Measurements from ENCODE around the gene SPSB1.

The SPSB1 gene

DNA sequence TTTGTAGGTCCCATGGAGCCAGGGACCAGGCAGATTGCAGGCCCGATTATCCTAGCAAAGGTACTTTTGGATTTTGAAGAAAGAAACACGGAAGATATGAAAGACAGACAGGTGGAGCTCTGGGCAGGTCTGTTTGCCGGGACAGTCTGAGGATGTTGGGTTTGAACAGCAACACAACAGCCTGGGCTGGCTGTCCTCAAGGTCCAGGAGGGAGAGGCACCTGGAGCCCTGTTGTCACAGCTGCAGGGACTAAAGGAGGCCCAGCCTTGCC is 43.5 kb upstream of the SPSB1 start:
- no peak for TF ChIP-seq TEAD4 (IDR thresholded peaks at IDR 0.05)
- TF ChIP-seq YY1 (IDR thresholded peaks at IDR 0.05; ENCODE audit: low read depth): no peak
- no peak for TF ChIP-seq FOXM1 (IDR thresholded peaks at IDR 0.05; ENCODE audit: borderline replicate concordance, low read depth)
- TF ChIP-seq CEBPB (IDR thresholded peaks at IDR 0.05): no peak
- no peak for TF ChIP-seq RAD21 (IDR thresholded peaks at IDR 0.05; ENCODE audit: low read depth)
- no peak for TF ChIP-seq NFIC (IDR thresholded peaks at IDR 0.05)

DNA sequence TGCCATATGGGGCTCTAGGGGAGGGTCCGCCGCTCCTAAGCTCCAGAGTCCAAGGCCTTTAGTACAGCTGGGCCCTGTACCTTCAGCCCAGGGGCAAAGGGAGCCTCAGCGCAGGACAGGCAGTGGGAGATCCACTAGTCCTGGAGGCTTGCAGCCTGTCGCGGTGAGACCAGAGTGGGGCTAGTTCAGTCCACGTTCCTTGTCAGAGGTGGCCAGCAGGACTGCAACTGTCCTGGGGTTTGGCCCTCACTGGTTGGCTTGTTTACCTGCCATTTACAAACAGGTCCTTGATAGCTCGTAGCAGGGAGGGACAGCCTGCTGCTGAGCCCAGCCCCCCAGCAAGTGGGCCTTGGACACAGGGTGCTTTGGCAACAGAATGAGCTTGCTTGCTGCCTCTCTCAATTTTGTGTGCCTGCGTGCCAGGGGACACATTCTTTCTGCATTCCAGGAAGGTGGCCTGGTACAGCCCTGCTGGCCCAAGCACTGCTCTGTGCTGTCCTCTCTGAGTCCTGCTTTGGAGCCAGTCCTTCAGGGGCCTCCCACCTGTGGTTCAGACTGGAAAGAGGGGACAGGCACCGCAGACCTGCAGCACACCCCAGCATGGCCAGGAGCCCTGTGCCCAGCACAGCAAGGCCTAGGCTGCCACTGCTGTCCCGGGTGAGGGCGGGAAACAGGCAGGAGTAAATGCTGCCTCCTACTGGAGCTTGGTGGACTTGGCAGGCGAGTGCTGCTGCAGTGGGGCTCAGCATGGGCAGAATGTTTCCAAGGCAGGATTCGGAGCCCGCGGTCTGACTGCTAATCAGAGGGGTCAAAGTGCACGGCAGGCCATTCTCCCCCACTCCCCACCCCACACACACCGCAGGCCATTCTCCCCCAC is 42.9 kb upstream of the SPSB1 start:
- TF ChIP-seq RAD21 (IDR thresholded peaks at IDR 0.05; ENCODE audit: low read depth): peak; percentile 70
- peak; percentile 39 for TF ChIP-seq TEAD4 (IDR thresholded peaks at IDR 0.05)
- TF ChIP-seq EGR1 (IDR thresholded peaks at IDR 0.05): no peak

DNA sequence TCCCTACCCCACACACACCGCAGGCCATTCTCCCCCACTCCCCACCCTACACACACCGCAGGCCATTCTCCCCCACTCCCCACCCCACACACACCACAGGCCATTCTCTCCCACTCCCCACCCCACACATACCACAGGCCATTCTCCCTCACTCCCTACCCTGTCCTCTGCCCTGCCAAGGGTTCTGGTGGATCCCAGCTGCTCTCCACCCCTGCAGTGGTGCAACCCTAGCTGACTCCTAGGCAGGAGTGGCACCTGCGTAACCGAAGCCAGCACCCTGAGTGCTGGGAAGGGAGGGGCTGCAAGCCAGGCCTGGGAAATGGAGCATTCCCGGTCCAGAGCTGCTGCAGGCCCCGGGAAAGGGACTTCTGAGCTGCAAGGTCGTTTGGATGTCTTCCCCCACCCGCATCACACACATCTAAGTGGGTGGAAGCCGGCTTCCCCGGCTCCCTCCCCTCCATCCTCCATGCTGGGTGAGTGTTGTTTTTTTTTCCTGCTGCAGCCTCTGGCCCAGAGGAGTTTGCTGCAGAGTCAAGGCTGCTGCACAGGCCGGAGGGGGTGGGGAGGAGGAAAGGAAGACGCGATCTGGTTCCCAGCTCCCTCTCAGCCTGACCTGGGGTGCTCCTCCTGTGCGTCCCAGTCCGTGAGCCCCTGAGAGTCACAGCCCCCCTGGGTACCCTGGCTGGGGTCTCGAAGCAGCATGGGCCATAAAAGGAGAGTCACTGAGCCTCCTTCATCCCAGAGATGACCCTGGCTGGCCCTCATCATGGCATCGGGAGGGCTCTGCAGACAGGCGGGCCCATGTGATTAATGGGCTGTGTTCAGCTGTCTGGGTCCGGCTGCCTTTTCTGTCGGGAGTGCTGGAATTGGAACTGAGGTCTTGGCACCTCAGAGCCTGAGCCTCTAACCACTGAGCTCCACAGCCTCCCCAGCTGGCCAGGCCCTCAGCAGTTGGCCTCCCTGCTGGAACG is 42.0 kb upstream of the SPSB1 start:
- TF ChIP-seq FOXM1 (IDR thresholded peaks at IDR 0.05; ENCODE audit: borderline replicate concordance, low read depth): no peak
- TF ChIP-seq YY1 (IDR thresholded peaks at IDR 0.05; ENCODE audit: low read depth): no peak
- TF ChIP-seq, protein P1, sequence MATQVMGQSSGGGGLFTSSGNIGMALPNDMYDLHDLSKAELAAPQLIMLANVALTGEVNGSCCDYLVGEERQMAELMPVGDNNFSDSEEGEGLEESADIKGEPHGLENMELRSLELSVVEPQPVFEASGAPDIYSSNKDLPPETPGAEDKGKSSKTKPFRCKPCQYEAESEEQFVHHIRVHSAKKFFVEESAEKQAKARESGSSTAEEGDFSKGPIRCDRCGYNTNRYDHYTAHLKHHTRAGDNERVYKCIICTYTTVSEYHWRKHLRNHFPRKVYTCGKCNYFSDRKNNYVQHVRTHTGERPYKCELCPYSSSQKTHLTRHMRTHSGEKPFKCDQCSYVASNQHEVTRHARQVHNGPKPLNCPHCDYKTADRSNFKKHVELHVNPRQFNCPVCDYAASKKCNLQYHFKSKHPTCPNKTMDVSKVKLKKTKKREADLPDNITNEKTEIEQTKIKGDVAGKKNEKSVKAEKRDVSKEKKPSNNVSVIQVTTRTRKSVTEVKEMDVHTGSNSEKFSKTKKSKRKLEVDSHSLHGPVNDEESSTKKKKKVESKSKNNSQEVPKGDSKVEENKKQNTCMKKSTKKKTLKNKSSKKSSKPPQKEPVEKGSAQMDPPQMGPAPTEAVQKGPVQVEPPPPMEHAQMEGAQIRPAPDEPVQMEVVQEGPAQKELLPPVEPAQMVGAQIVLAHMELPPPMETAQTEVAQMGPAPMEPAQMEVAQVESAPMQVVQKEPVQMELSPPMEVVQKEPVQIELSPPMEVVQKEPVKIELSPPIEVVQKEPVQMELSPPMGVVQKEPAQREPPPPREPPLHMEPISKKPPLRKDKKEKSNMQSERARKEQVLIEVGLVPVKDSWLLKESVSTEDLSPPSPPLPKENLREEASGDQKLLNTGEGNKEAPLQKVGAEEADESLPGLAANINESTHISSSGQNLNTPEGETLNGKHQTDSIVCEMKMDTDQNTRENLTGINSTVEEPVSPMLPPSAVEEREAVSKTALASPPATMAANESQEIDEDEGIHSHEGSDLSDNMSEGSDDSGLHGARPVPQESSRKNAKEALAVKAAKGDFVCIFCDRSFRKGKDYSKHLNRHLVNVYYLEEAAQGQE (IDR thresholded peaks at IDR 0.05; ENCODE audit: low read depth): no peak
- no peak for TF ChIP-seq EP300 (IDR thresholded peaks at IDR 0.05; ENCODE audit: borderline replicate concordance)
- TF ChIP-seq EGR1 (IDR thresholded peaks at IDR 0.05): no peak
- TF ChIP-seq, protein P2, sequence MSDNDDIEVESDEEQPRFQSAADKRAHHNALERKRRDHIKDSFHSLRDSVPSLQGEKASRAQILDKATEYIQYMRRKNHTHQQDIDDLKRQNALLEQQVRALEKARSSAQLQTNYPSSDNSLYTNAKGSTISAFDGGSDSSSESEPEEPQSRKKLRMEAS (IDR thresholded peaks at IDR 0.05): no peak
- TF ChIP-seq TAF1 (IDR thresholded peaks at IDR 0.05; ENCODE audit: low read depth): no peak
- TF ChIP-seq RAD21 (IDR thresholded peaks at IDR 0.05; ENCODE audit: low read depth): no peak
- no peak for TF ChIP-seq TEAD4 (IDR thresholded peaks at IDR 0.05)
- no peak for TF ChIP-seq ZBTB7A (IDR thresholded peaks at IDR 0.05; ENCODE audit: low read depth)
- TF ChIP-seq CEBPB (IDR thresholded peaks at IDR 0.05): no peak
- TF ChIP-seq, protein P3, sequence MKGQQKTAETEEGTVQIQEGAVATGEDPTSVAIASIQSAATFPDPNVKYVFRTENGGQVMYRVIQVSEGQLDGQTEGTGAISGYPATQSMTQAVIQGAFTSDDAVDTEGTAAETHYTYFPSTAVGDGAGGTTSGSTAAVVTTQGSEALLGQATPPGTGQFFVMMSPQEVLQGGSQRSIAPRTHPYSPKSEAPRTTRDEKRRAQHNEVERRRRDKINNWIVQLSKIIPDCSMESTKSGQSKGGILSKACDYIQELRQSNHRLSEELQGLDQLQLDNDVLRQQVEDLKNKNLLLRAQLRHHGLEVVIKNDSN (IDR thresholded peaks at IDR 0.05): no peak
- TF ChIP-seq TCF12 (IDR thresholded peaks at IDR 0.05; ENCODE audit: low read depth): no peak
- no peak for TF ChIP-seq CREB1 (IDR thresholded peaks at IDR 0.05; ENCODE audit: low read depth)
- no peak for TF ChIP-seq NFIC (IDR thresholded peaks at IDR 0.05)

DNA sequence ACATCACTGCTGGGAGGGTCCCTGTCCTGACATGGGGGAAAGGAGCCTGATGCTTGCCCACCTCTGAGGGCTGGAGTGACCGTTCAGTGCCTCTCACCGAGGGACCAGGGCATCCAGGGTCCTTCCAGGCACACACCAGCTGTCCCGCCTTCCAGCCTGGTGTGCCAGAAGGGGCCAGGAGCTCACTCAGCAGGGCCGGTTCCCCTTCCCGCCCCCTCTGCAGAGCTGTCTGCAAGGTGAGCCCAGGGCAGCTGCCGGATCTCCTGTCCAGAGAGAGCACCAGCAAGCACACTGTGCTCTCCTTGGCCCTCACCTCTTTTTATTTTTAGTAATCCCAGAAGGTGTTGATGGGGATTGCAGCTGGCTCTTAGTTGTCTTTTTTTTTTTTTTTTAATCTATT is 41.2 kb upstream of the SPSB1 start:
- no peak for TF ChIP-seq ZBTB7A (IDR thresholded peaks at IDR 0.05; ENCODE audit: low read depth)
- TF ChIP-seq YY1 (IDR thresholded peaks at IDR 0.05; ENCODE audit: low read depth): no peak
- TF ChIP-seq, protein P2 (IDR thresholded peaks at IDR 0.05): no peak
- TF ChIP-seq EP300 (IDR thresholded peaks at IDR 0.05; ENCODE audit: borderline replicate concordance): no peak
- no peak for TF ChIP-seq TAF1 (IDR thresholded peaks at IDR 0.05; ENCODE audit: low read depth)
- TF ChIP-seq, protein P1 (IDR thresholded peaks at IDR 0.05; ENCODE audit: low read depth): no peak
- TF ChIP-seq EGR1 (IDR thresholded peaks at IDR 0.05): no peak
- no peak for TF ChIP-seq TEAD4 (IDR thresholded peaks at IDR 0.05)
- TF ChIP-seq RAD21 (IDR thresholded peaks at IDR 0.05; ENCODE audit: low read depth): no peak
- no peak for TF ChIP-seq FOXM1 (IDR thresholded peaks at IDR 0.05; ENCODE audit: borderline replicate concordance, low read depth)
- TF ChIP-seq NFIC (IDR thresholded peaks at IDR 0.05): no peak
- no peak for TF ChIP-seq TCF12 (IDR thresholded peaks at IDR 0.05; ENCODE audit: low read depth)
- no peak for TF ChIP-seq CEBPB (IDR thresholded peaks at IDR 0.05)
- no peak for TF ChIP-seq CREB1 (IDR thresholded peaks at IDR 0.05; ENCODE audit: low read depth)
- TF ChIP-seq, protein P3 (IDR thresholded peaks at IDR 0.05): no peak

DNA sequence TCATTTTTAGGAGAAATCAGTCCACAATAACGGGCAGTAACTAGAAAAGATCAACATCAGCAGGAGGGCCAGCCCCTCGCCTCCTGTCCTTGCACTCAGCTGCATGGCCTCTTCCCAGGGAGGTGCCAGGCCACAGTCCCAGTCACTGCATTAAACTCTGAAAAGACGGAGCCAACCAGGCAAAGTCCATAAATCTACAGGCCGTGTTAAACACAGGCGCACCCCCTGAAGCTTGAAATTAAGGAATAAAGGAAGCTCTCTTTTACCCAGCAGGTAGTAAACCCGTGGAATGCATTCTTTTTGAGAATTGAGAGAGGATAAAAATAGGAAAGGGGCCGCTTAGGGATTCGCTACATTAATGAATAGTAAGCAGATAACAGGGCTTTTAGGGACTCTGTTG is 39.7 kb upstream of the SPSB1 start:
- TF ChIP-seq CREB1 (IDR thresholded peaks at IDR 0.05; ENCODE audit: low read depth) (no peak), EP300 (IDR thresholded peaks at IDR 0.05; ENCODE audit: borderline replicate concordance) (peak; percentile 49; the same call in 1 of the 2 replicates), ZBTB7A (IDR thresholded peaks at IDR 0.05; ENCODE audit: low read depth) (no peak), CEBPB (IDR thresholded peaks at IDR 0.05) (no peak), TEAD4 (IDR thresholded peaks at IDR 0.05) (peak; percentile 77), FOXM1 (IDR thresholded peaks at IDR 0.05; ENCODE audit: borderline replicate concordance, low read depth) (no peak), YY1 (IDR thresholded peaks at IDR 0.05; ENCODE audit: low read depth) (no peak), EGR1 (IDR thresholded peaks at IDR 0.05) (no peak), TAF1 (IDR thresholded peaks at IDR 0.05; ENCODE audit: low read depth) (no peak), NFIC (IDR thresholded peaks at IDR 0.05) (peak; percentile 28; the same call in 1 of the 2 replicates), TCF12 (IDR thresholded peaks at IDR 0.05; ENCODE audit: low read depth) (no peak; the same call in 1 of the 2 replicates), RAD21 (IDR thresholded peaks at IDR 0.05; ENCODE audit: low read depth) (no peak)
- TF ChIP-seq, protein P1 (IDR thresholded peaks at IDR 0.05; ENCODE audit: low read depth): no peak
- TF ChIP-seq, protein P2 (IDR thresholded peaks at IDR 0.05): no peak
- TF ChIP-seq, protein P3 (IDR thresholded peaks at IDR 0.05): no peak
